Type B pancreatic cell (in vitro differentiated cells): ENCODE results near the gene CUL2. TPM values are rescaled to one million over a fixed set of nuclear protein-coding genes. Genes with fewer than 3 reads are reported as not detected.

Experiments used
- DNase-seq: peaks from one replicate; pipeline ENCODE4 v3.0.0; 2021; ENCODE audit warnings: mixed read lengths; ENCODE audit not compliant: unreplicated experiment; ENCODE audit errors: extremely low spot score
- H3K27ac Mint-ChIP-seq: 2 replicates; pipeline ENCODE4 v1.8.0; 2021; ENCODE audit warnings: mild to moderate bottlenecking, mixed read lengths
- H3K27me3 Mint-ChIP-seq: 2 replicates; pipeline ENCODE4 v1.8.0; 2021; ENCODE audit warnings: mixed read lengths
- H3K36me3 Mint-ChIP-seq: 2 replicates; pipeline ENCODE4 v1.8.0; 2021; ENCODE audit warnings: mixed read lengths
- H3K4me1 Mint-ChIP-seq: one replicate; pipeline ENCODE4 v1.8.0; 2021; ENCODE audit warnings: mixed read lengths; ENCODE audit not compliant: unreplicated experiment
- H3K4me3 Mint-ChIP-seq: 2 replicates; pipeline ENCODE4 v1.8.0; 2021; ENCODE audit warnings: mild to moderate bottlenecking, mixed read lengths
- H3K9me3 Mint-ChIP-seq: 2 replicates; pipeline ENCODE4 v1.8.0; 2021; ENCODE audit warnings: mixed read lengths
- CTCF ChIP-seq: fragments of 200-600 bp; sonication (generic); conservative IDR thresholded peaks from 2 replicates; pipeline ENCODE4 v1.5.0; 2021; ENCODE audit warnings: antibody characterized with exemption, mild to moderate bottlenecking
- total RNA-seq: library from RNA; stranded (reverse); gene quantifications from 2 replicates; pipeline ENCODE4 v1.2.1, GENCODE V29; 2021; ENCODE audit warnings: low replicate concordance

CUL2 gene
- total RNA-seq, 1 donor from 2014 or later: 36.4 TPM

DNA sequence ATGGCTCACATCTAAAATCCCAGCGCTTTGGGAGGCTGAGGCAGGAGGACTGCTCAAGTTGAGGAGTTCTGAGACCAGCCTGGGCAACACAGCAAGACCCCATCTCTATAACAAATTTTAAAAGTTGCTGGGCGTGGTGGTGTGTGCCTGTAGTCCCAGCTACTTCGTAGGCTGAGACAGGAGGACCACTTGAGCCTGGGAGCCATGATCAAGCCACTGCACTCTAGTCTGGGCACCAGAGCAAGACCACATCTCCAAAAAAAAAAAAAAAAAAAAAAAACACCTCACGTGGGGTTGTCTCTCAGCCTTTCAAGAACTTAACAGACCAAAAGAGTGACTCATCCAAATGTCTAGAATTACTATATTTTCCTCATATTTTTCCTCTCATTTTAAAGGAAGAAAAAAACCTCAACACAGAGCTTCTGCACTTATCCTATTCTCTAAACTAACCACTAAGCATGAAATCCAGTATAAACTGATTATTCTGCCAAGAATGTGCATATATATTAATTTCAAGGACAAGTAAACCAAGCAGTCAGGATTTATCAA is 46.3 kb downstream of the CUL2 start:
- Mint-ChIP-seq H3K27me3 (no peaks in the 10 kb centered on the region), H3K27ac (no peak overlapping the region), H3K4me3 (no peak overlapping the region), H3K9me3 (no peaks in the 10 kb centered on the region), H3K4me1 (peaks cover 11% of the 10 kb centered on the region), H3K36me3 (peaks cover 39% of the 10 kb centered on the region)
- DNase-seq: no peak
- TF ChIP-seq CTCF: no peak

GRCh38 chr10:35042783-35043182 is 47.4 kb downstream of the CUL2 start:
- Mint-ChIP-seq H3K36me3 (peaks cover 39% of the 10 kb centered on the region), H3K4me1 (peaks cover 11% of the 10 kb centered on the region), H3K27me3 (no peaks in the 10 kb centered on the region), H3K9me3 (no peaks in the 10 kb centered on the region), H3K27ac (no peak overlapping the region), H3K4me3 (no peak overlapping the region)
- no peak for TF ChIP-seq CTCF
- DNase-seq: no peak

GRCh38 chr10:35041502-35041879 is 48.6 kb downstream of the CUL2 start:
- Mint-ChIP-seq H3K36me3 (peaks cover 39% of the 10 kb centered on the region), H3K4me1 (peaks cover 11% of the 10 kb centered on the region), H3K27ac (peak overlapping the region; percentile 3), H3K4me3 (no peak overlapping the region), H3K9me3 (no peaks in the 10 kb centered on the region), H3K27me3 (no peaks in the 10 kb centered on the region)
- DNase-seq: no peak
- no peak for TF ChIP-seq CTCF

DNA sequence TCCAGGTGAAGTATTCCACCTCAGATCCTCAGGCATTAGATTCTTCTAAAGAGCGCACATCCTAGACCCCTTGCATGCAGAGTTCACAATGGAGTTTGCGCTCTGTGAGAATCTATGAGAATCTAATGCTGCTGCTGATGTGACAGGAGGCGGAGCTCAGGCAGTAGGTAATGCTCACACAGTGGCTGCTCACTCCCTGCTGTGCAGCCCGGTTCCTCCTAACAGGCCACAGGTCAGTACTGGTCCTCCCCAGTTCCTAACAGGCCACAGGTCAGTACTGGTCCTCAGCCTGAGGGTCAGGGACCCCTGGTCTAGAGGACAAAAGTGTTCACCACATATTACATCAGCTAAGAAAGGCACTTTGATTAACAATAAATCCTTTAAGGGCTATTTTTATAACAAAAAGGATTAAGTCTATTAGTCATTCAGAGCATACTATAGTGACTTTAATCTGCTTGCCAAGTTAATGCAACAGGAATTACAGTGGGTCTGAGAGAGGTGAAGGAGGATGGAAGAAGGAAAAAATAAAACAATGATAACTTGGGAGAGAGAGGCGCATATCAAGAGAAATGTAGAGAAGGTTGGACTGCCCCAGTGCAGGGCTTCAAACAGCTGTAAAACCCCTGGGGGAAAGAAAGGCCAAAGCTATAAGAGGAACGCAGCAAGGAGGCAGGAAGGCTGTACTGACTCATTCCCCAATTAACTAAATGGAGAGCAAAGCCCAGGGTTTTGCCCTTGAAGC is 49.2 kb downstream of the CUL2 start:
- H3K9me3 Mint-ChIP-seq: no peaks in the 10 kb centered on the region
- H3K27ac Mint-ChIP-seq: peak overlapping the region; percentile 3
- no peak for DNase-seq
- no peaks in the 10 kb centered on the region for H3K27me3 Mint-ChIP-seq
- H3K36me3 Mint-ChIP-seq: peaks cover 39% of the 10 kb centered on the region
- no peak overlapping the region for H3K4me3 Mint-ChIP-seq
- H3K4me1 Mint-ChIP-seq: peaks cover 11% of the 10 kb centered on the region
- no peak for TF ChIP-seq CTCF

GRCh38 chr10:35037104-35037503 is 53.0 kb downstream of the CUL2 start:
- Mint-ChIP-seq H3K4me3 (no peak overlapping the region), H3K36me3 (peaks cover 31% of the 10 kb centered on the region)
- no peak for TF ChIP-seq CTCF

More at GRCh38 chr10:35037104-35037503, 53.0 kb downstream of the CUL2 start:
- H3K27ac Mint-ChIP-seq: no peak overlapping the region
- DNase-seq: no peak
- peaks cover 10% of the 10 kb centered on the region for H3K4me1 Mint-ChIP-seq
- H3K27me3 Mint-ChIP-seq: no peaks in the 10 kb centered on the region
- H3K9me3 Mint-ChIP-seq: no peaks in the 10 kb centered on the region
